Keratinocyte (primary cell): ENCODE results near the gene ZNRD2. TPM values are rescaled to one million over a fixed set of nuclear protein-coding genes. Genes with fewer than 3 reads are reported as not detected.

Experiments used
- DNase-seq: peaks from one replicate; pipeline ENCODE4 v3.0.0-alpha.2; 2011; ENCODE audit warnings: low read depth, missing footprints, low spot score
- FAIRE-seq: peaks from 2 replicates; lab custom pipeline; 2011; peaks lifted over from hg19 to GRCh38; lab: Jason Lieb, UNC
- H2AFZ ChIP-seq: 2 replicates; pipeline ENCODE4 v1.6.0; 2012; ENCODE audit warnings: low read length, control low read depth, inconsistent platforms; ENCODE audit not compliant: control insufficient read depth
- H3K27ac ChIP-seq: 2 replicates; pipeline ENCODE4 v1.5.1; 2011; ENCODE audit warnings: low read length; ENCODE audit not compliant: control insufficient read depth, insufficient read depth
- H3K27me3 ChIP-seq: 3 replicates; pipeline ENCODE4 v1.6.0; 2011; ENCODE audit warnings: low read length; ENCODE audit not compliant: control insufficient read depth, insufficient read depth; ENCODE audit errors: extremely low read depth
- H3K36me3 ChIP-seq, 2 experiments: 2 replicates in 1 of 2; 3 replicates in 1 of 2; pipeline ENCODE4 v1.5.1; 2011; ENCODE audit warnings: low read length in 2 of 2, mild to moderate bottlenecking in 1 of 2; ENCODE audit not compliant: control insufficient read depth in 2 of 2, insufficient read depth in 2 of 2; ENCODE audit errors: extremely low read depth in 1 of 2
- H3K4me1 ChIP-seq: 3 replicates; pipeline ENCODE4 v1.5.1; 2011; ENCODE audit warnings: low read length; ENCODE audit not compliant: control insufficient read depth, insufficient read depth; ENCODE audit errors: extremely low read depth
- H3K4me2 ChIP-seq: 3 replicates; pipeline ENCODE4 v1.6.0; 2011; ENCODE audit warnings: low read depth, low read length; ENCODE audit not compliant: control insufficient read depth, insufficient read depth; ENCODE audit errors: extremely low read depth
- H3K4me3 ChIP-seq, 3 experiments: fragments of 200-600 bp in 1 of 3; sonication (generic) in 1 of 3; 2 replicates in 2 of 3; 3 replicates in 1 of 3; pipeline ENCODE4 v1.5.1; 2011 to 2016; ENCODE audit warnings: low read length in 3 of 3, mild to moderate bottlenecking in 3 of 3, control low read depth in 2 of 3, inconsistent platforms in 1 of 3, low read depth in 1 of 3, mixed read lengths in 1 of 3, mixed run types in 1 of 3, moderate library complexity in 1 of 3; ENCODE audit not compliant: control insufficient read depth in 2 of 3, insufficient read depth in 2 of 3; ENCODE audit errors: extremely low read depth in 1 of 3
- H3K79me2 ChIP-seq: 2 replicates; pipeline ENCODE4 v1.6.0; 2012; ENCODE audit warnings: low read length; ENCODE audit not compliant: control insufficient read depth, insufficient read depth
- H3K9ac ChIP-seq: 3 replicates; pipeline ENCODE4 v1.6.0; 2011; ENCODE audit warnings: low read length; ENCODE audit not compliant: control insufficient read depth, insufficient read depth; ENCODE audit errors: extremely low read depth
- H3K9me1 ChIP-seq: 3 replicates; pipeline ENCODE4 v1.6.0; 2011; ENCODE audit warnings: low read length; ENCODE audit not compliant: control insufficient read depth, insufficient read depth; ENCODE audit errors: extremely low read depth
- H3K9me3 ChIP-seq: 2 replicates; pipeline ENCODE4 v1.5.1; 2012; ENCODE audit warnings: low read depth, low read length; ENCODE audit not compliant: control insufficient read depth
- H4K20me1 ChIP-seq: 3 replicates; pipeline ENCODE4 v1.6.0; 2011; ENCODE audit warnings: low read length; ENCODE audit not compliant: control insufficient read depth, insufficient read depth; ENCODE audit errors: extremely low read depth
- EZH2 ChIP-seq: IDR thresholded peaks from one replicate; pipeline ENCODE4 v1.6.1; 2012; ENCODE audit warnings: inconsistent platforms, mild to moderate bottlenecking, low read length, moderate library complexity
- dilution Hi-C: fragments of 300-500 bp; cut with MboI; formaldehyde crosslinking; loops from one replicate; pipeline ENCODE4 v1.7.0; 2020; ENCODE audit warnings: low sequenced_read_pairs; ENCODE audit not compliant: extremely low pct_ligation_motif_present
- polyA plus RNA-seq, 5 experiments: library from polyadenylated mRNA; depleted of rRNA in 3 of 5; stranded (reverse) in 3 of 5; stranded (forward) in 1 of 5; unstranded in 1 of 5; fragments of >200 nt; gene quantifications; 1 replicate in 1 of 5; 2 replicates in 3 of 5; 3 replicates in 1 of 5; pipeline versions ENCODE4 v1.2.1 to v1.2.3, GENCODE V29; 2011 to 2012; ENCODE audit warnings: missing spikeins in 2 of 5, low read depth in 1 of 5, low replicate concordance in 1 of 5
- TF ChIP-seq, protein P1 (sequence below), 3 experiments: IDR thresholded peaks in 1 of 3; conservative IDR thresholded peaks in 1 of 3; optimal IDR thresholded peaks in 1 of 3; 2 replicates in 2 of 3; 3 replicates in 1 of 3; pipeline versions ENCODE3 to v1.5.1; 2011; ENCODE audit warnings: low read length in 3 of 3, mild to moderate bottlenecking in 3 of 3, moderate library complexity in 2 of 3, control low read depth in 1 of 3, inconsistent platforms in 1 of 3; ENCODE audit not compliant: insufficient read depth in 2 of 3; ENCODE audit errors: extremely low read depth in 1 of 3

The ZNRD2 gene
- polyA plus RNA-seq, 1 donor (not counting 4 experiments of a cell fraction or from before 2014, with no cell fraction given), result 33.6 TPM

DNA sequence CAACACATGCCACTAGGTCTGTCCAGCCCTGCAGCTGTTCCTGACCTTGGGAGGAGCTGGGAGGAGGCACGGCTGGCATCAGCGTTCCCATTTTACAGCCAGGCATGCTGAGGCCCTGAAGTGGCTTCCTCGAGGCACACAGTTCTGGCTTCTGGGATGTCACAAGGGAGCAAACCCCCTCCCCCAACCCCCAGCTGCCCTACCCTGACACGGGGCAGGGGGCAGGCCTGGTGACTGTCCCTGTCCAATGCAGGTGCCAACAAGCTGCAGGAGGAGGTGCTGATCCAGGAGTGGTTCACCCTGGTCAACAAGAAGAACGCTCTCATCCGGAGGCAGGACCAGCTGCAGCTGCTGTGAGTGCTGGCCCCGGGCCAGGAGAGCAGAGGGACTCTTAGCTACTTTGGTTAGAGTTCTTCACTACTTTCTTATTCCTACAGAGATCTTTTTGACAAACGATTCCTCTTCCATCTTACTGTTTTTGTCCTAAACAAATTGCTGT, 20.0 kb downstream of the ZNRD2 start:
- Histone ChIP-seq H3K36me3 (peaks cover 9 to 12% of the 10 kb centered on the region in 2 experiments), H3K9me3 (no peaks in the 10 kb centered on the region), H3K9me1 (no peaks in the 10 kb centered on the region), H3K4me2 (no peak overlapping the region), H3K4me3 (no peak overlapping the region), H3K9ac (no peak overlapping the region), H3K27ac (no peak overlapping the region), H3K27me3 (no peaks in the 10 kb centered on the region), H3K4me1 (peaks cover 35% of the 10 kb centered on the region), H2AFZ (no peak overlapping the region), H4K20me1 (peaks cover 4% of the 10 kb centered on the region), H3K79me2 (no peaks in the 10 kb centered on the region)
- TF ChIP-seq, protein P1, sequence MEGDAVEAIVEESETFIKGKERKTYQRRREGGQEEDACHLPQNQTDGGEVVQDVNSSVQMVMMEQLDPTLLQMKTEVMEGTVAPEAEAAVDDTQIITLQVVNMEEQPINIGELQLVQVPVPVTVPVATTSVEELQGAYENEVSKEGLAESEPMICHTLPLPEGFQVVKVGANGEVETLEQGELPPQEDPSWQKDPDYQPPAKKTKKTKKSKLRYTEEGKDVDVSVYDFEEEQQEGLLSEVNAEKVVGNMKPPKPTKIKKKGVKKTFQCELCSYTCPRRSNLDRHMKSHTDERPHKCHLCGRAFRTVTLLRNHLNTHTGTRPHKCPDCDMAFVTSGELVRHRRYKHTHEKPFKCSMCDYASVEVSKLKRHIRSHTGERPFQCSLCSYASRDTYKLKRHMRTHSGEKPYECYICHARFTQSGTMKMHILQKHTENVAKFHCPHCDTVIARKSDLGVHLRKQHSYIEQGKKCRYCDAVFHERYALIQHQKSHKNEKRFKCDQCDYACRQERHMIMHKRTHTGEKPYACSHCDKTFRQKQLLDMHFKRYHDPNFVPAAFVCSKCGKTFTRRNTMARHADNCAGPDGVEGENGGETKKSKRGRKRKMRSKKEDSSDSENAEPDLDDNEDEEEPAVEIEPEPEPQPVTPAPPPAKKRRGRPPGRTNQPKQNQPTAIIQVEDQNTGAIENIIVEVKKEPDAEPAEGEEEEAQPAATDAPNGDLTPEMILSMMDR (optimal IDR thresholded peaks at IDR 0.05 in 1 of 3, IDR thresholded peaks at IDR 0.05 in 1 of 3, conservative IDR thresholded peaks at IDR 0.05 in 1 of 3; ENCODE audit: extremely low read depth in 1 of 3, insufficient read depth in 2 of 3, low read length in 3 of 3), result no peak
- TF ChIP-seq EZH2, result no peak
- dilution Hi-C loops, result no loop called here
- FAIRE-seq (no peak), DNase-seq (no peak)

DNA sequence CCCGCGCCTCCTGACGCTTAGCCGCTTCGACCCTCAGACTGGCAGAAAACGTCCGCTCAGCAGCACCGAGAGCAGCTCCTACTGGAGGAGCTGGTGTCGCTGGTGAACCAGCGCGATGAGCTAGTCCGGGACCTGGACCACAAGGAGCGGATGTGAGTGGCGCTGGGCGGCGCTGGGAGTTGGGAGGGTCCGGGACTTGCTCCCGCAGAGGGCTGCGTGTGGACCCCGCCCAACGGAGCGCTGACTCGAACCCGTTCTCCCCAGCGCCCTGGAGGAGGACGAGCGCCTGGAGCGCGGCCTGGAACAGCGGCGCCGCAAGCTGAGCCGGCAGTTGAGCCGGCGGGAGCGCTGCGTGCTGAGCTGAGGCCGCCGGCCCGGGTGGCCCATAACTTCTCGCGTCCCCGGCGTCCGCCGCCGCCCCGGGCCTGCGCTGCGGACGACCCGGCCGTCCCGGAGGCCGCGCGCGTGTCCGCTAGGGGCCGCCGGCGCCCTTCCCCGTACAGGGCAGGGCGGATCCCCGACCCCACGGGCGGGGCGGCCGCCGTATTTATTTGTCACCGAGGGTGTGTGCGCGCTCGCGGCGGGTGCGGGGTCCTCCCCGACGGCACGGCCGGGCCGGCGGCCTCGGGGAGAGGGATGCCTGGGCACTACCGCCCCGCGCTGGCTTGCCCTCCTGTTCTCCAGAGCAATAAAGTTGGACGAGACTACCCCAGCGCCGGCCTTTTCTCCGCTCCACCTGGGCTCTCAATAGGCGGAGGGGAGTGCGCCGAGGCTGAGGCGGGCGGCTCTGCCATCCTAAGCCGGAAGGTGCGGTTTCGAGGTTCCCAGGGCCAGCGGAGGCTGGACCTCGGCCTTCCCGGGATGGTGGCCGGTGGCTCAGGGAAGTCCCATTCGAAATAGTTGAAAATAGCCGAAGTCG, 21.9 kb downstream of the ZNRD2 start:
- Histone ChIP-seq H3K4me3 (peak overlapping the region in 2 of 3 experiments; percentile 18 to 34), H3K27ac (peak overlapping the region; percentile 40), H4K20me1 (no peaks in the 10 kb centered on the region), H3K9me1 (no peaks in the 10 kb centered on the region), H3K36me3 (peaks cover 0 to 12% of the 10 kb centered on the region in 2 experiments), H3K9ac (peak overlapping the region; percentile 37), H3K4me1 (peaks cover 37% of the 10 kb centered on the region), H2AFZ (no peak overlapping the region), H3K9me3 (no peaks in the 10 kb centered on the region), H3K79me2 (no peaks in the 10 kb centered on the region), H3K27me3 (no peaks in the 10 kb centered on the region), H3K4me2 (peak overlapping the region; percentile 62)
- FAIRE-seq (peak; percentile 5), DNase-seq (no peak)
- dilution Hi-C loops, result no loop called here
- TF ChIP-seq, protein P1 (optimal IDR thresholded peaks at IDR 0.05 in 1 of 3, IDR thresholded peaks at IDR 0.05 in 1 of 3, conservative IDR thresholded peaks at IDR 0.05 in 1 of 3; ENCODE audit: extremely low read depth in 1 of 3, insufficient read depth in 2 of 3, low read length in 3 of 3), result peak in 1 of 3 experiments; percentile 36
- TF ChIP-seq EZH2, result no peak
